Lung microvascular endothelial cell (primary cell): Measurements from ENCODE around the gene FAM174C. TPM values are rescaled to one million over a fixed set of nuclear protein-coding genes. Genes with fewer than 3 reads are reported as not detected.
A peak's percentile ranks its signal among the peaks of the same experiment; 100 is the strongest.

Experiments used
- DNase-seq, 2 donors: peaks; one replicate each; pipeline versions ENCODE4 v3.0.0 to v3.0.0-alpha.2; 2010; ENCODE audit warnings: low read depth in 2 of 2
- total RNA-seq: library from RNA; depleted of rRNA; stranded (reverse); fragments of >200 nt; gene quantifications from 2 replicates; pipeline ENCODE4 v1.2.1, GENCODE V29; 2014

FAM174C gene
- total RNA-seq, 1 donor from 2014 or later, result 16.9 TPM

DNA sequence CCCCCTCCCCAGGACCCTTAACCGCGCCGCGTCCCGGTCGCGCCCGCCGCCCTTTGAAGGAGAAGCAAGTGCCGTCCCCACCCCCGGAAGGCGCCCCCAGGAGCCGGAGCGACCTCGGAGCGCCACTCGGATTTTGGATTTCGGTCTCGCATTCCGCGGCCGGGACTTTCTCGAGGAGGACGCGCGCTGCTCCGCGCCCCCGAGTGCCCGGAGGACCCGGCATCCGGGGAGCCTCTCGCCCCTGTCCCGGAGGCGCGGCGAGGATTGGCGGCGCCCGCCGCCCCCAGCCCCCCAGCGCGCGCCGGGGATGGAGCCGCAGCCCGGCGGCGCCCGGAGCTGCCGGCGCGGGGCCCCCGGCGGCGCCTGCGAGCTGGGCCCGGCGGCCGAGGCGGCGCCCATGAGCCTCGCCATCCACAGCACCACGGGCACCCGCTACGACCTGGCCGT, 25.3 kb upstream of the FAM174C start:
- DNase-seq, result no peak

GRCh38 chr19:1250437-1251260, 24.7 kb upstream of the FAM174C start:
- peak; percentile 71 to 79 for DNase-seq

GRCh38 chr19:1251330-1252220, 23.8 kb upstream of the FAM174C start:
- DNase-seq, result peak; percentile 81 to 89

- DNase-seq, result peak; percentile 80 to 87
These were observed 23.0 kb upstream of the FAM174C start for GRCh38 chr19:1252221-1252820.

DNA sequence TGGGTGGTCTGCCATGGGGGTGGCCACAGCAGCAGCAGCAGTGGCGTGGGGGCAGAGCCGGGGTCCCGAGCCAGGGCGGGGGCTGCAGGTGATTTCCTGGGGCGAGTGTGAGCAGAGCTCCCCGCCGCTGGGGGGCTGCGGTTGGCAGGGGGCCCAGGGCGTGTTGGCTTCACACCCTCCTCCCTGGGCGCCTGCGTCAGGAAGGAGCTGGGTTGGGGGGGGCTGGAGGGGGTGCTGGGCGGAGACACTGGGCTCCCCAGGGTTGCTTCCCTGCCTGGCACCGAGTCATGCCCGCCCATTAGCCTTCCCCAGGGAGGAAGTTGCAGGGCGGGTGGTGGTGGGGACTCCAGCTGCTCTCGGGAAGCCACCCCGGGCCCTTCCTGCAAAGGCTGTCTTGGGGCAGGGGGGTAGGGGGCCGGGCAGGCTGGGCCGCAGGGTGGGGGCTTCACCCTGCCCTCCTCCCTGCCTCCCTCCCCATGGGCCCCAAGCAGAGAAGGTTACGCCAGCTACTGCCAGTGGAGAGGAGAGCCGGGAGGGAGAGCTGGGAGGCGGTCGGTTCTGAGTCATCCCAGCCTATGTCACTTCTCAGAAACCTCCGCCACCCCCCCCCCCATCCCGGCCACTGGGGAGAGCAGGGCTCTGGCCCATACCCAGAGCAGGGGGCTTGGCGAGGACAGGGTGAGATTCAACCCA, 22.4 kb upstream of the FAM174C start:
- peak; percentile 82 to 94 for DNase-seq

DNA sequence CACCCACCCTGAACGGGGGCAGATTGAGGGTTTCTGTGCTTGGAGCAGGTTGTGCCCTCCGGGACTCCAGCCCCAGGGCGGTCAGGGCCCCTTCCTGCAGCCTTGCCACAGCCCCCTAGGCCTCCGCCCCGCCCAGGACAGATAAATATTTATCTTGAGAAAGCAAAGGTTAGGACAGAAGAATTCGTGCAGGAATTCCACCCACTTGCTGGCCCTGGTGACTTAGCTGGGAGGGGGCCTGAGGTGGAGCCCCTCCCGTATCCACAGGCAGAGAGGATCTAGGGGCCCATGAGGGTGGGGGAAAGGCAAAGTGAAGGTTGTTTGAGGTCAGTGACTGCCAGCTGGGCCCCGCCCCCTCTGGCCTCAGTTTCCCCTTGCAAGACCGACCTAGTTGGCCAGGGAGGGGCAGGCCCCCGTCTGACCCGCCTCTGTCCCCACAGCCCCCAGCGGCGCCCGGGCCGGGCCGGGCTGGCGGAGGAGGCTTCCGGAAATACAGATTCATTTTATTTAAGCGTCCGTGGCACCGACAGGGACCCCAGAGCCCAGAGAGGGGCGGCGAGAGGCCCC, 21.7 kb upstream of the FAM174C start:
- DNase-seq, result no peak

DNA sequence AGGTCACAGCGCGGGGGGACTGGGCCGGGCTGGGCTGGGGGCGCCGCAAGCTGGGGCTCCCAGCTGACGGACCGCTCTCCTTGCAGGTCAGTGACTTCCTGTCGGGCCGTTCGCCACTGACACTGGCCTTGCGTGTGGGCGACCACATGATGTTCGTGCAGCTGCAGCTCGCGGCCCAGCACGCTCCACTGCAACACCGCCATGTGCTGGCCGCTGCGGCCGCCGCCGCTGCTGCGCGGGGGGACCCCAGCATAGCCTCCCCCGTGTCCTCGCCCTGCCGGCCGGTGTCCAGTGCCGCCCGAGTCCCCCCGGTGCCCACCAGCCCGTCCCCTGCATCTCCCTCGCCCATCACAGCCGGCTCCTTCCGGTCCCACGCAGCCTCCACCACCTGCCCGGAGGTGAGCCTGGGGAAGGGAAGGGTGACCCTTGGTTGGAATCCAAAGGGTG, 21.2 kb upstream of the FAM174C start:
- peak in 1 of 2 donors; percentile 59 for DNase-seq

GRCh38 chr19:1254530-1255185, 20.7 kb upstream of the FAM174C start:
- DNase-seq, result no peak

GRCh38 chr19:1255186-1256161, 19.9 kb upstream of the FAM174C start:
- no peak for DNase-seq

- no peak for DNase-seq
These were observed 18.5 kb upstream of the FAM174C start for GRCh38 chr19:1256646-1257474.

DNA sequence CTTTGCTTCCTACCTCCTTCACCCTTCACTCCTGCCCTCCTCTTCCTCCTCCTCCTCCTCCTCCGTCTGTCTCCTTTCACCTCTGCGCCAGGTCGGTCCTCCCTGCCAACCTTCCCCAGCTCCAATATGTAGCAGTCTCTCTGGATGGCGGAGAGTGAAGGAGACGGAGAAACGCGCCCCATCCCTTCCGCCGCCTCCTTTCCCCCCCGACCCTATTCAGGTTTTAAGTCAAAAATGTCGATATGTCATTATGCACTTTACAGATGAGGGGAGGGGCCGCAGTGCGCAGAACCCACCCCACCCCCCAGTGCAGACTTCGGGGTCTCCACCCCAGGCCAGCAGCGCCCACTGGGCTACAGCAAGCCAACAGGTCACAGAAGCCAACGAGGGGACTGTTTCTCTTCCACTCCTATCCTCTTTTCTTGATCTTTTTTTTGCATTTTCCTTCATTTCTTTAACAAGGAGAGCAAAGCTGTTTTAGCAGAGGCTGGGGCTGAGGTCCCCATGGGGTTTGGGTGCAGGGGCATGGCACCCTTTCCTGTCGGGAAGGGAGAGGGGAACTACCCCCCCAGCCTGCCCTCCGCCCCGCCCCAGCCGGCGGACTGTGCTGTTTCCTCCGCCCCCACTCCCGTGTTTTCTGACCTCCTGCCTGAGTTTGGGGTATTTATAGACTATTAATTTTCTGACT, 17.7 kb upstream of the FAM174C start:
- DNase-seq, result no peak

GRCh38 chr19:1258163-1258492, 17.2 kb upstream of the FAM174C start:
- no peak for DNase-seq

DNA sequence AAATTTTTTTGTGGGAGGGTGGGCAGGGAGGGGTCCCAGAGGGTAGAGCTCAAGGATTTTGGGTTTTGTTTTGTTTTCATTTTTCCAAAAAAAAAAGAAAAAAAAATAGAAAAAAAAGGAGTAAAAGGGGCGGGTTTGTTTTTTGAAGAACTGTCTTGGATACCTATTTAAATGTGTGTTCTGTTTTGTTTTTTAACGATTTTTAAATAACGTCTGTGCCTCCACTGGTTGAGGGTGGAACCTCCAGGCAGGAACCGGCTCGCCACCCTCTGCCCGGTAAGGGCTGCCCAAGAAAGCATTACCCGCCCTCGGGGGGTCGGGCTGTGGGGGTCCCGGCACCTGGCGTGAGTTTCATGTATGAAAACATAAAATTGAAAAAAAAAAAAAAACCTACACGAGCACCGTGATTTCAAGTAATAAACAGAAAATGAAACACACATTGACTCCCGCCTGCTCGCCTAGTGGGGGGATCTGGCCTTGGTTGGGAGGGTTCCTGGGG, 16.6 kb upstream of the FAM174C start:
- DNase-seq, result no peak

GRCh38 chr19:1259206-1259875, 16.0 kb upstream of the FAM174C start:
- peak; percentile 67 to 76 for DNase-seq

- no peak for DNase-seq
These were observed 15.2 kb upstream of the FAM174C start for GRCh38 chr19:1259876-1260748.
